ENCODE results near the gene JAG1. TPM values are rescaled to one million over a fixed set of nuclear protein-coding genes. Genes with fewer than 3 reads are reported as not detected.

Gene JAG1
- total RNA-seq, 1 donor from 2014 or later, result 278 TPM

DNA sequence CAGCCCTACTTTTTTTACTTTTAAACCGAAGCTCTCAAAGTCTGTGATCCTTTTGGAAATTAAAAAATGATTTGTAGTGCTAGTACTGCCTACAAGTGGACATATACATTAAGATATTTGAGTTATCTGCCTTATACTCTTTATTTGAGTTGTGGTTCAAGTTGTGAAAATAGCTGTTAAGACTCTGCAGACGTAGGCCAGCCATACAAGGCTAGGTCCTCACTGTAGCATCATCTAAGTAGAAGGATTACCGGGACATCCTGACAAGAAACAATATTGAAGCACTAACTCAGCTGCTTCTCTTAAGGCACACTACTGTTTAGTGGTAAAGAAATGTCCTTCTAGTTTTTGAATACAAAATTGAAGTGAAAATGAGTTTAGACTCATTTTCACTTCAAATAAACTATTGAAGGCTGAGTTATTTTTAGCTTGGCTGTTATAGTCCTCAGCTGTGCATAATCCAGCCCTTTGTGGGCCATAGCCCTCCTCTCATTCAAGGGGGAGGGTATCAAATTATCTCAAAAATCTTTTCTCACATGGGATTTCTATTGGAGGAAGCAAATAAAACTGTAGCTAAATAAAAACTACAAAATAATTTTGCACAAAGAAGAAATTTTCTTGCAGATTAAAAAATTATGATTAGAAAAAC is 68.1 kb downstream of the JAG1 start:
- no peaks in the 10 kb centered on the region for H3K79me2 ChIP-seq (ENCODE audit: insufficient read depth, low read length)
- TF ChIP-seq, protein P1, sequence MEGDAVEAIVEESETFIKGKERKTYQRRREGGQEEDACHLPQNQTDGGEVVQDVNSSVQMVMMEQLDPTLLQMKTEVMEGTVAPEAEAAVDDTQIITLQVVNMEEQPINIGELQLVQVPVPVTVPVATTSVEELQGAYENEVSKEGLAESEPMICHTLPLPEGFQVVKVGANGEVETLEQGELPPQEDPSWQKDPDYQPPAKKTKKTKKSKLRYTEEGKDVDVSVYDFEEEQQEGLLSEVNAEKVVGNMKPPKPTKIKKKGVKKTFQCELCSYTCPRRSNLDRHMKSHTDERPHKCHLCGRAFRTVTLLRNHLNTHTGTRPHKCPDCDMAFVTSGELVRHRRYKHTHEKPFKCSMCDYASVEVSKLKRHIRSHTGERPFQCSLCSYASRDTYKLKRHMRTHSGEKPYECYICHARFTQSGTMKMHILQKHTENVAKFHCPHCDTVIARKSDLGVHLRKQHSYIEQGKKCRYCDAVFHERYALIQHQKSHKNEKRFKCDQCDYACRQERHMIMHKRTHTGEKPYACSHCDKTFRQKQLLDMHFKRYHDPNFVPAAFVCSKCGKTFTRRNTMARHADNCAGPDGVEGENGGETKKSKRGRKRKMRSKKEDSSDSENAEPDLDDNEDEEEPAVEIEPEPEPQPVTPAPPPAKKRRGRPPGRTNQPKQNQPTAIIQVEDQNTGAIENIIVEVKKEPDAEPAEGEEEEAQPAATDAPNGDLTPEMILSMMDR (IDR thresholded peaks at IDR 0.05; ENCODE audit: insufficient read depth, low read depth, low read length), result no peak
- TF ChIP-seq EZH2 (IDR thresholded peaks at IDR 0.05; ENCODE audit: insufficient read depth, low read length), result no peak
- DNase-seq (ENCODE audit: low read depth) (no peak), FAIRE-seq (no peak)
- no peaks in the 10 kb centered on the region for H3K27me3 ChIP-seq (ENCODE audit: insufficient read depth, low read length)
- H3K36me3 Mint-ChIP-seq (ENCODE audit: low read depth, unreplicated experiment), result no peaks in the 10 kb centered on the region
- peak overlapping the region; percentile 47 for H3K9ac ChIP-seq (ENCODE audit: low read length)
- no peaks in the 10 kb centered on the region for H3K36me3 ChIP-seq (ENCODE audit: insufficient read depth, low read length)
- H3K27ac Mint-ChIP-seq (ENCODE audit: unreplicated experiment), result no peak overlapping the region
- H4K20me1 ChIP-seq (ENCODE audit: insufficient read depth, low read length), result no peaks in the 10 kb centered on the region
- no peak overlapping the region for H2AFZ ChIP-seq (ENCODE audit: low read depth, low read length)
- H3K27ac ChIP-seq (ENCODE audit: low read depth, low read length), result peak overlapping the region; percentile 81
- H3K4me3 ChIP-seq (ENCODE audit: insufficient read depth, low read depth, low read length), result no peak overlapping the region
- no peaks in the 10 kb centered on the region for H3K9me3 ChIP-seq (ENCODE audit: insufficient read depth, low read depth, low read length)
- H3K4me1 Mint-ChIP-seq (ENCODE audit: low read depth, unreplicated experiment), result peaks cover 47% of the 10 kb centered on the region
- no peak overlapping the region for H3K4me2 ChIP-seq (ENCODE audit: low read length)
- no peaks in the 10 kb centered on the region for H3K27me3 Mint-ChIP-seq (ENCODE audit: low read depth, unreplicated experiment)
- H3K4me1 ChIP-seq (ENCODE audit: insufficient read depth, low read length), result peaks cover 30% of the 10 kb centered on the region
- no peak overlapping the region for H3K4me3 Mint-ChIP-seq (ENCODE audit: unreplicated experiment)
- no peaks in the 10 kb centered on the region for H3K9me3 Mint-ChIP-seq (ENCODE audit: unreplicated experiment)

DNA sequence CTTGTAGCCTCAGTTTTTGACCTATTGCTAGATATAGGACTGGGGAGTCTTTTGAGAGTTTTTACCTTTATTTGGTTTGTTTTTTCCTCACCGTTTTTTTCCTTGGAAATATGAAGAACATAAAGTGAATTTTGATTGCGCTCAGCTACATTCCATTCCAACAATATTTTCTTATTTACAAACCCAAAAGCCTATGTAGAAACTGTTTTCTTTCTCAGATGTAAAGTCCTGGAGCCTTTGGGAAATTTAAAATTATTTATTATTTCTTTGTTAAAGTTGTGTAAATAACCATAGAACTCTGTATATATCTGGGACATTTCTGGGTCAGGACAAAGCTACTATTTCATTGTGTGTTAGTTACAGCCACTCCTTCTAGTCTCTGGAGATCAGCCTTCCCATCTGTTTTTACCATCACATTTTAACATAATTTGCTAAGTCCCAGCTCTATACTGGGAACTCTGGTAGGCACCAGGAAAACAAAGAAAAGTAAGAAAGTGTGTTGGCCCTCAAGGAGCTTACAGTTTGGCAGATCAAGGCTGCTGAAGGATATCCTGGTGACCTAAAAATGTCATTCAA is 68.8 kb downstream of the JAG1 start:
- peak; percentile 88 for FAIRE-seq
- Histone ChIP-seq H3K4me2 (ENCODE audit: low read length) (peak overlapping the region; percentile 82), H3K27ac (ENCODE audit: low read depth, low read length) (peak overlapping the region; percentile 81)

More for the DNA sequence above, 68.8 kb downstream of the JAG1 start:
- Histone ChIP-seq H4K20me1 (ENCODE audit: insufficient read depth, low read length) (no peaks in the 10 kb centered on the region), H3K36me3 (ENCODE audit: insufficient read depth, low read length) (no peaks in the 10 kb centered on the region), H3K27me3 (ENCODE audit: insufficient read depth, low read length) (no peaks in the 10 kb centered on the region), H2AFZ (ENCODE audit: low read depth, low read length) (no peak overlapping the region), H3K79me2 (ENCODE audit: insufficient read depth, low read length) (no peaks in the 10 kb centered on the region), H3K9ac (ENCODE audit: low read length) (peak overlapping the region; percentile 47), H3K9me3 (ENCODE audit: insufficient read depth, low read depth, low read length) (no peaks in the 10 kb centered on the region), H3K4me1 (ENCODE audit: insufficient read depth, low read length) (peaks cover 30% of the 10 kb centered on the region), H3K4me3 (ENCODE audit: insufficient read depth, low read depth, low read length) (no peak overlapping the region)
- no peak for DNase-seq (ENCODE audit: low read depth)
- Mint-ChIP-seq H3K9me3 (ENCODE audit: unreplicated experiment) (no peaks in the 10 kb centered on the region), H3K27ac (ENCODE audit: unreplicated experiment) (peak overlapping the region; percentile 93), H3K4me3 (ENCODE audit: unreplicated experiment) (no peak overlapping the region), H3K36me3 (ENCODE audit: low read depth, unreplicated experiment) (peaks cover 3% of the 10 kb centered on the region), H3K27me3 (ENCODE audit: low read depth, unreplicated experiment) (no peaks in the 10 kb centered on the region), H3K4me1 (ENCODE audit: low read depth, unreplicated experiment) (peaks cover 46% of the 10 kb centered on the region)
- TF ChIP-seq, protein P1 (IDR thresholded peaks at IDR 0.05; ENCODE audit: insufficient read depth, low read depth, low read length), result no peak
- no peak for TF ChIP-seq EZH2 (IDR thresholded peaks at IDR 0.05; ENCODE audit: insufficient read depth, low read length)

All from astrocyte (in vitro differentiated cells and primary cell).